Adrenal gland (tissue), 5 donors: ENCODE data around the gene STAP2.

Experiments used
- POLR2A ChIP-seq, 2 donors: fragments of 450-650 bp; IDR thresholded peaks; one replicate each; pipeline ENCODE4 v1.6.1; 2017; ENCODE audit warnings: antibody characterized with exemption in 2 of 2, mild to moderate bottlenecking in 2 of 2, moderate library complexity in 1 of 2
- TF ChIP-seq, protein P1 (sequence below), 6 experiments: fragments of 450-650 bp in 4 of 6; fragments of 200-600 bp in 2 of 6; sonication (generic) in 1 of 6; IDR thresholded peaks; 1 replicate in 5 of 6; 2 replicates in 1 of 6; pipeline versions ENCODE4 v1.5.1 to v1.8.0; 2016 to 2021; ENCODE audit warnings: antibody characterized with exemption in 6 of 6, mild to moderate bottlenecking in 2 of 6, moderate library complexity in 1 of 6
- donor health status: DM: no; HTN: no; CAD: no.

GRCh38 chr19:4327877-4328242 is 10.8 kb downstream of the STAP2 start:
- TF ChIP-seq, protein P1, sequence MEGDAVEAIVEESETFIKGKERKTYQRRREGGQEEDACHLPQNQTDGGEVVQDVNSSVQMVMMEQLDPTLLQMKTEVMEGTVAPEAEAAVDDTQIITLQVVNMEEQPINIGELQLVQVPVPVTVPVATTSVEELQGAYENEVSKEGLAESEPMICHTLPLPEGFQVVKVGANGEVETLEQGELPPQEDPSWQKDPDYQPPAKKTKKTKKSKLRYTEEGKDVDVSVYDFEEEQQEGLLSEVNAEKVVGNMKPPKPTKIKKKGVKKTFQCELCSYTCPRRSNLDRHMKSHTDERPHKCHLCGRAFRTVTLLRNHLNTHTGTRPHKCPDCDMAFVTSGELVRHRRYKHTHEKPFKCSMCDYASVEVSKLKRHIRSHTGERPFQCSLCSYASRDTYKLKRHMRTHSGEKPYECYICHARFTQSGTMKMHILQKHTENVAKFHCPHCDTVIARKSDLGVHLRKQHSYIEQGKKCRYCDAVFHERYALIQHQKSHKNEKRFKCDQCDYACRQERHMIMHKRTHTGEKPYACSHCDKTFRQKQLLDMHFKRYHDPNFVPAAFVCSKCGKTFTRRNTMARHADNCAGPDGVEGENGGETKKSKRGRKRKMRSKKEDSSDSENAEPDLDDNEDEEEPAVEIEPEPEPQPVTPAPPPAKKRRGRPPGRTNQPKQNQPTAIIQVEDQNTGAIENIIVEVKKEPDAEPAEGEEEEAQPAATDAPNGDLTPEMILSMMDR (IDR thresholded peaks at IDR 0.05), result no peak
- TF ChIP-seq POLR2A (IDR thresholded peaks at IDR 0.05), result no peak
